HG03095 (cell line): ENCODE measurements around the gene CDK2.
"Not testable (repeated sequence)": the region's sequence is repeated elsewhere in the genome, so short reads cannot be mapped to it uniquely, and the experiment has no call there.

Experiments used
- ATAC-seq: cut with Tn5 transposase; IDR thresholded peaks from one replicate; pipeline ENCODE4 v1.9.1; 2021; ENCODE audit warnings: moderate library complexity; ENCODE audit not compliant: unreplicated experiment

The CDK2 gene

DNA sequence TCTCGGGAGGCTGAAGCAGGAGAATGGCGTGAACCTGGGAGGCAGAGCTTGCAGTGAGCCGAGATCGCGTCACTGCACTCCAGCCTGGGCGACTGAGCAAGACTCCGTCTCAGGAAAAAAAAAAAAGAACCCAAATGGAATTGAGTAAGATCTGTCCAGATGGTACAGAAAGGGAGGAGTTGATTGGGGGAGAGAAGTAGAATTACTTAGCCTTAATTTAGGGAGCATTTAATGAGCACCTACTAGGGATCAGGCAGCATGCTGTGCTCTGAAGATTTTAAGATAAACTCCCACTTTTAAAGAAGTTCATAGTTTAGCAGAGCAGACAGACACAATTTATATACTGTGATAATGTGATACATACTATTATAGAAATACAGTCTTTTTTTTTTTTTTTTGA, 11.8 kb downstream of the CDK2 start:
- no peak for ATAC-seq

DNA sequence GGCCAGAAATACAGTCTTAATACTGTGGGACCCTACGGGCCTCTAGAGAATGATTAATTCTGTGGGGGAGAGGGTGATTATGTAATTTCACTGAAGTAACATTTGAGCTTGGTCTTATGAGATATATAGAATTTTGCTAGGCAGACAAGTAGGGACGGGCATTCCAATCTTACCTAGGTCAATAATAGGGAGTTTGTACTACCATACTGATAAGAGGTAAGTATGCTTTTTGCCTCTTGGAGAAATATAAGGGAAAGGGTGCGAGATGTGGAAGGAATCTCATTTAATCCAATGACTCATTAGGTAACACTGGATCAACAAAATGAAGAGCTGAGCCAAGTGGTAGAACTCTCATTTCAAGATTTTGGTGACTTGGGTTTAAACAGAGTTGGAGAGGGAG, 12.4 kb downstream of the CDK2 start:
- ATAC-seq = no peak

DNA sequence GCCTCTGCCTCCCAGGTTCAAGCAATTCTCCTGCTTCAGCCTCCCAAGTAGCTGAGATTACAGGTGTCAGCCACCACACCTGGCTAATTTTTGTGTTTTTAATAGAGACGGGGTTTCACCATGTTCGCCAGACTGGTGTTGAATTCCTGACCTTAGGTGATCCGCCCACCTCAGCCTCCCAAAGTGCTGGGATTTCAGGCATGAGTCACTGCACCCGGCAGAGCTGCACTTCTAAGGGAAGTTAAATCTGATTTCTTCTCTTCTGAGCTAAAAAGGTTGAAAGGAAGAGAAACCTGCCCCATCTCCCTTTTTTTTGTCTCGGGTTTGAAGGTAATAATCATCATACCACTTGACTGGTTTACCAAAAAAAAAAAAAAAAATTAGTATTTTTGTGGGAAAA, 15.3 kb downstream of the CDK2 start:
- not testable (repeated sequence) for ATAC-seq

DNA sequence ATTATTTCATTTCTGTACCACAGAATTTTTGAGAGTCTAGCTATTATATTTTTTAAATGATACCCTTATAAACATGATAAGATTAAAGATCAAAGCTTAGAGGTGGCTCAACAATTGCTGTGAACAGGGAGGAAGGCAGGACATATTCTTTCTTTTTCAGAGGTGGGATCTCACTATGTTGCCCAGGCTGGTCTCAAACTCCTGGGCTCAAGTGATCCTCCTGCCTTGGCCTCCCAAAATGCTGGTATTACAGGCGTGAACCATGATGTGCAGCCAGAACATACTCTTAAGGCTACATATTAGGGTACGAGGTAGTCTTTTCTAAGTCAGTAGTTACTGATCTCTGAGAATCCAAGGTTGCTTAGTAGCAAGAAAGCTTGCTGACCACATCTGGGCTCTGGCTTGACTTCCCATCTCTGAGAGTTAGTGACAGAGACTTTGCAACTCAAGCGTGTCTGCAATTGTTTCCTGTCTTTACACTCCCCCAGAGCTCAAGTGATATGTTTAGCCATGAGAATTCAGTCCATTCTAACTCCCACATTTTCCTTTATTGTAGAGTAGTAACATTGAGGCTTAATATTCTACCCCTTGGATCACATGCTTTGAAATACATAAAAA, 15.8 kb downstream of the CDK2 start:
- ATAC-seq = peak; percentile 79

DNA sequence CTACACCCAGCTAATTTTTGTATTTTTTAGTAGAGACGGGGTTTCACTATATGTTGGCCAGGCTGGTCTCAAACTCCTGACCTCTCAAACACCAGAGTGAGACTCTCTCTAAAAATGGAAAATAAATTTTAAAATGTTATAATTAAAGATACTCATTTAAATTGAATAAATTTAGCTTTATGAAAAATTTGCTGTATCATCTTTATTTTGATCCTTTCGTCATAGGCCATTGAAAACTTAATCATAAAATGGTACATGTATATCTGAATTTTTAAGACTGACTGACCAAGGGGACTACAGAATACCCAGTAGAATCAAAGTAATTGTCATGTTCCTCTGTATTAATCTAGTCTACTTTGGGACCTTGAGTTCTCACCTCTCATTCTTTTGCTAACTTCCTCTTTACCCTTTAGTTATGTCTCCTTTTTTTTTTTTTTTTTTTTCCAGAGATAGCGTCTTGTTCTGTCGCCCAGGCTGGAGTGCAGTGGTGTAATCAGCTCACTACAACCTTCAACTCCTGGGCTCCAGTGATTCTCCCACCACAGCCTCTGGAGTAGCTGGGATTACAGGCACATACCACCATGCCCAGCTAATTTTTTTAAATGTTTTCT, 16.7 kb downstream of the CDK2 start:
- no peak for ATAC-seq

DNA sequence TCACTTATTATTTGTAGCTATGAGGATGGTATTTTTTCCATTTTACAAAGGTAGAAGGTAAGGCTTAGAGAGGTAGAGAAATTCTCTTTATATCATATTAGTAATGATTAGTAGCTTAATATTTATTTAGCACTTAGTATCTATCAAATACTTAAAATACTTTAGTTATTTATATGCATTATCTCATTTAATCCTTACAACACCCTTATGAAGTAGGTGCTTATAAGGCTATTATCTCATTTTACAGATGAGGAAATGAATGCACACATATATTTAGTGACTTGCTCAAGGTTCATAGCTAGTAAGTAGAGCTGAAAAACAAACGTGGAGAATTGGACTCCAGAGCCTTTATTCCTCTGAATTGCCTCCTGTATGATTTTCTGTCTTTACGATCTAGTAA, 18.2 kb downstream of the CDK2 start:
- ATAC-seq = no peak

DNA sequence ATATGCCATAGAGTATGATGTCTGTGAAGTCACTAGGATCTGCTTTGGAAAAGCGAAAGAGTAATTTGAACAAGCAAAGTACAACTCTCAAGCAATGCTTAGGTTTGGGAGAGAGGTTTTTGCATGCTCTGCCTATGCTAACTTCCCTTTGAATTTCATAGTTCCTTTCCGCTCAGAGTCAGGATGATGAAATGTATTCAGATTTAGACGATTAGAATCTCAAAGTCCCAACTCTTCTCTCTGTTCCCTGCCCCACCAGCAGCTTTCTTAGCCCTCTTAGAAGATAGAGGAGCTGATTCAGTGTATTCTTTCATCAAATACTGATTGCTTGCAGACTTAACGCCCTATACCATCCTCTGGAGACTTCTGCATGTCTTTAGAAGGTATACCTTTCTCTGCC, 18.7 kb downstream of the CDK2 start:
- ATAC-seq = no peak

DNA sequence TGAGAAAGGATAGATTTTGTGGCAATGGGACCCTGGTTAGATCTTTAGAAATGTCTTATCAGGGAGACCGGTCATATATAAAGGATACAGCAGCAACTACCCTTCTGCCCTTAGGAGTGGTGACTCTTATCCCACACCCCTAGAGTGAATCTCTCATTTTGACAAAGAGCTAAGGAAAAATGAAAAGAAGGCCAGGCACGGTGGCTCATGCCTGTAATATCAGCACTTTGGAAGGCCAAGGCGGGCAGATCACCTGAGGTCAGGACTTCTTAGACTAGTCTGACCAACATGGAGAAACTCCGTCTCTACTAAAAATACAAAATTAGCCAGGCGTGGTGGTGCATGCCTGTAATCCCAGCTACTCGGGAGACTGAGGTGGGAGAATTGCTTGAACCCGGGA, 19.3 kb downstream of the CDK2 start:
- not testable (repeated sequence) for ATAC-seq

DNA sequence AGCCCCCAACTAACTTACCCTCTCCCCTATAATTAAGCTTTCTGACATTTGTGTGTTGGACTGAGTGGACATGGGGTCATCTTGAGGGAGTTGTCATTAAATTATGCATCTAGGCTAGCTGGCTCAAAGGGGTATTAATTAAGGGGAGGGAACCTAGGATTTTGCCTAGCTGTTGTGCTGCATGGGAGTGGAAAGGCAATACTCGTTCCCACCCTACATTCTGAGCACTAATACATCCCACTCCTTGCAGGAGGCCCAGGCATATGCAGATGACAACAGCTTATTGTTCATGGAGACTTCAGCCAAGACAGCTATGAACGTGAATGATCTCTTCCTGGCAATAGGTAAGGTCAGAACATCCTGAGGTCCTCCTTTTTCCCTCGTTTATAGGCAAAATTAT, 24.5 kb downstream of the CDK2 start:
- no peak for ATAC-seq

DNA sequence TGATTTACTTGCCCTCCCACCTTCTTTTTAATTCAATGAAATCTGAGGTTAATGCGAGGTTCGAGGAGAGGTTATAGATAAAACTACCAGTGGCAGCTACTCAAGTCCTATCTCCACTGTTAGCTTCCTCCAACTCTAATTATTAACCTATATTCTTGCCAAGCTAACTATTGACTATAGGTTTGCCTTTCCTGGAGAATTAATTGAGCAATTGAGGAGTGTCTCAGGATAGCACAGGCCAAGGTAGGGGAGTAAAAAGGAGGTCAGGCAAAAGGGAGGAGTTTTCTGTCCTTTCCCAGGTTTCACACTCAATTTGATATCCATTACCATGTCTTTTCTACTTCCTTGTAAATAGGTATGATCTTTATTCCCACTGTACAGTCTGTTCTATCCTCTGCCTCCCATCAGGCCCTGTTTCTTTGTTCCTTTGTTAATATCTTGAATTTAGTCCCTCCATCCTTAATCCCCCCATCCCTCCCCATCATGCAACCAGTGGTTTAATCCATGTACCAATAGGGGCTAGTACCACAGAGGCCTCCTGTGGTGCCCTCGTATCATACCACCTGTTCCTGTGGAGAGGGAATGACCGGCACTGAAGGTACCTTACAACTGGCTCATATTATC, 26.7 kb downstream of the CDK2 start:
- ATAC-seq = no peak

DNA sequence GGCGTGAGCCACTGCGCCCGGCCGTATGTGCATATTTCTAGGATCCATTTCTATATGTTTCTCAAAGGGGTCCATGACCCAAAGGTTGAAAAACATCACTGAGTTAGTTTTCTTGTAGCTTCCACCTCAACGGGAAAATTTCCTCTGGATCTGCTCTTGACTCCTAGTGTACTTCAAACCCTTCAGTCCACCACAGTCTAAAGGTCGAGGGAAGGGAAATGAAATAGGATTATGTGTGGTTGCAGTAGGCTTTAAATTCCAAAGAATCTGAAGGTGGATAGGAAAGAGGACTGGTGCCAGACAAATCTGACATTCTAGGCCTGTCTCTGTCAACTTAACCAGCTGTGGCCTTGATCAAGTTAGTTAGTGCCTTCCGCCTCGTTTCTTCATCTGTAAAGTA, 28.7 kb downstream of the CDK2 start:
- ATAC-seq = no peak

DNA sequence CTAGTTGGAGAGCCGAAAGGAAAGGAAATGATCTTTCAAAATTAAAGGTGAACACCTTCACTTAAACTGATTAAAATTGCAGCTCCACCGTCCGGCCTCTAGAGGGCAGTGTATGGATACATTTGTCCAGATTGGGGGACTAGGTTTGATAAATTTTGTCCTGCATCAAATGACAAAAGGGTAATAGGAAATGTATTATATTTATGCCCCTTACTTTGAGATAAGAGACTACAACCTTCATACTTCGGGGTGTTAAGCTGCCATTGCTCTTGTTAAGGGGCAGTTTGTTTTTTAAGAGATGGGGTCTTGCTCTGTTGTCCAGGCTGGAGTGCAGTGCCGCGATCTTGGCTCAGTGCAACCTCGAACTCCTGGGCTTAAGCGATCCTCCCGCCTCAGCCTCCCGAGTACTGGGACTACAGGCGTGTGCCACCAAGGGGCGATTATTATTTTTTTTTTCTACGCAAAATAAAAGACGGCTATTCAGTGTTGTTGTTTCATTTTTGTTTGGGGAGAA, 29.6 kb downstream of the CDK2 start:
- ATAC-seq = no peak

DNA sequence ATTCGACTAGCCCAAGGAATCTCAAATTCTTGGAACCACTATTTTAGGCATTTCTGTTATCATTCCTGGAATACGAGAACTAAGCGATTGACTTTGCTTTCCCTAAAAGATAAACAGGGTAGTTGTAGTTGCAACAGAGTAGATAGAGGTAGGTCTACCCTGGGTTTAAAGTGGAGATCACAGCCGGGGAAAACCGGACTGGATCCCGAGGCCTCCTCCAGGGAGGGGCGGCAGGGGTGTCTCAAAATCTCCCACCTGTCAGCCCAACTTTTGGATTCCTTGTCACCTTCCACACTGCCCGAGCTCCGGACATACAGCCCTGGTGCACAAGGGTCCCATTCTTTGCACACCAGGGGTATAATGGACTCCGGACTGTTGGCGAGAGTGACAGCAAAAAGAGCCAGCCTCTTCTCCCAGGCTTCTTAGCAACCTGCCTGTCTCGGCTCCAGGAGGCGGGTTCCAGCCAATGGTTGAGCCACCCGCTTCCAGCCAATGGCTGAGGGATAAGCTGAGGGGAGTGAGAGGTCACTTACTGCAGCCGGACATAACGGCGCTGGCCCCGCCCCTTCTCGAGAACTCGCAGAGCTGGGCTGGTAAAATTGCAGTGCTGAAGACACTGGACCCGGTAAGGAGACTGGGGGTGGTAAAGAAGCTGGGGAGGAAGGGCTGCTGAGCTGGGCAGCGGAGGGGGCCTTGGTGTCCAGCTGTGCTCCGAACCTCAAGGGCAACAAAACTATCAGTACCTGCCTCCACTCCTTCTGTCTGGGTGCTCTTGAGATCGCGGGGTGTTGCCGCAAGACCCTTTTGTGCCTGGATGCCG, 30.3 kb downstream of the CDK2 start, which contains the start of gene SUOX:
Gene SUOX, plus strand, starts transcription at position 562 of the 820 bp plus-strand sequence. CDS start 4,946 bp downstream, outside the sequence.
- peak; percentile 99 for ATAC-seq

DNA sequence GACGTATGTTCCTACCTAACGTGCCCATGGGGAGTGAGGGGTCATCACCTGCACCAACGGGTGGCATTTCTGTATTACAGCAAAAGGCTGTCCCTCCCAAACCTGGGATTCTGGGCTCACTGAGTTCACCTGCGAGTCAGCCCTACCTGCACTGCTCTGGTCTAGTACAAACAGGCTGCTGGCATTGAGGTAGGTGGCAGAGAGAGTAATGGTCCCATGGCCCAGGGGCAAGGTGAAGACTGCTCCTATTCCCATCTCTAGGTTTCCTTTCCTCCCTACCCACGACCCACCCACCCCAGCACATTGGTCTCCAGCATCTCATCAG, 30.9 kb downstream of the CDK2 start:
- ATAC-seq = no peak

DNA sequence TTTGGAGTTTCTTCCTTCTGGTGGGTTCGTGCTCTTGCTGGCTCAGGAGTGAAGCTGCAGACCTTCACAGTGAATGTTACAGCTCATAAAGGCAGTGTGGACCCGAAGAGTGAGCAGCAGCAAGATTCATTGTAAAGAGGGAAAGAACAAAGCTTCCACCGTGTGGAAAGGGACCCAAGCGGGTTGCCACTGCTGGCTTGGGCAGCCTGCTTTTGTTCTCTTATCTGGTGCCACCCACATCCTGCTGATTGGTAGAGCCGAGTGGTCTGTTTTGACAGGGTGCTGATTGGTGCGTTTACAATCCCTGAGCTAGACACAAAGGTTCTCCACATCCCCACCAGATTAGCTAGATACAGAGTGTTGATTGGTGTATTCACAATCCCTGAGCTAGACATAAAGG, 32.9 kb downstream of the CDK2 start:
- not testable (repeated sequence) for ATAC-seq

DNA sequence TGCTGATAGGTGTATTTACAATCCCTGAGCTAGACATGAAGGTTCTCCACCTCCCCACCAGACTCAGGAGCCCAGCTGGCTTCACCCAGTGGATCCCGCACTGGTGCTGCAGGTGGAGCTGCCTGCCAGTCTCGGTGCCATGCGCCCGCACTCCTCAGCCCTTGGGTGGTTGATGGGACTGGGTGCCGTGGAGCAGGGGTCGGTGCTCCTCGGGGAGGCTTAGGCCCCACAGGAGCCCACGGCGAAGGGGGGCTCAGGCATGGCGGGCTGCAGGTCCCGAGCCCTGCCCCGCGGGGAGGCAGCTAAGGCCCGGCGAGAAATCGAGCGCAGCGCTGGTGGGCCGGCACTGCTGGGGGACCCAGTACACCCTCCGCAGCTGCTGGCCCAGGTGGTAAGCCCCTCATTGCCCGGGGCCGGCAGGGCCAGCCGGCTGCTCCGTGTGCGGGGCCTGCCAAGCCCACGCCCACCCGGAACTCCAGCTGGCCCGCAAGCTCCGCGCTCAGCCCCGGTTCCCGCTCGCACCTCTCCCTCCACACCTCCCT, 33.4 kb downstream of the CDK2 start:
- not testable (repeated sequence) for ATAC-seq

DNA sequence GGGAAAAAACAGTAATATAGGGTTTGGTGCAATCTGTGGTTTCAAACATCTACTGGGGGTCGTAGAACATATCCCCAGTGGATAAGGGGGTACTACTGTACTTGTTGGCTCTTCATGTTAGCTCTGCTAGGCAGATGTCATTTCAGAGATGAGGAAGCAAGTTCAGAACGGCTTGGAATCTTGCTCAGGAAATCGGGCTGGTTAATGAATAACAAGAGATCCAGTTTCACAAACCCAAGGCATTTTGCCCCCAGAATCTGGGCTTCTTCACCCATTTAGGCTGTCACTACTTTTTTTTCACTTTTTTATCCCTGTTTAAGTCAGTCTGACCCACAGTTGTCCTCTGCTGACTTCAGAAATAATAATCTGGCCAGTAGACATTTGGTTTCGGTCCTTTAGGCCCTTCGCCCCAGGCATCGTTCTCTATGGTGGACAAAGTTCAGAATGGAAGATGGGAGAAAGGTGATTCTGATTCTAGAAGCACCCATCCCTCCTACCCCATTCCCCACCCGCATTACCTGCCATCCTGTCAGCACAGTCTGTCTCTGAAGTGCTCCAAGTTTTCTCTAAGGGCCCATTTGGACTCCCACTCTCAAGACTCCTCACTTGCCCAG, 35.0 kb downstream of the CDK2 start:
- ATAC-seq = no peak

DNA sequence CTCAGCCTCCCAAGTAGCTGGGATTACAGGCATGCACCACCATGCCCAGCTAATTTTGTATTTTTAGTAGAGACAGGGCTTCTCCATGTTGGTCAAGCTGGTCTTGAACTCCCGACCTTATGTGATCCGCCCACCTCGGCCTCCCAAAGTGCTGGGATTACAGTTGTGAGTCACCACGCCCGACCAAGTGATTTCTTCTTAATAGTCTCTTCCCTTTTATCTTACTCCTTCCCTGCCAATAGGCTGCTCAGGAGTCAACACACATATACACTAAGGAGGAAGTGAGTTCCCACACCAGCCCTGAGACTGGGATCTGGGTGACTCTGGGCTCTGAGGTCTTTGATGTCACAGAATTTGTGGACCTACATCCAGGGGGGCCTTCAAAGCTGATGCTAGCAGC, 36.7 kb downstream of the CDK2 start:
- ATAC-seq = not testable (repeated sequence)

DNA sequence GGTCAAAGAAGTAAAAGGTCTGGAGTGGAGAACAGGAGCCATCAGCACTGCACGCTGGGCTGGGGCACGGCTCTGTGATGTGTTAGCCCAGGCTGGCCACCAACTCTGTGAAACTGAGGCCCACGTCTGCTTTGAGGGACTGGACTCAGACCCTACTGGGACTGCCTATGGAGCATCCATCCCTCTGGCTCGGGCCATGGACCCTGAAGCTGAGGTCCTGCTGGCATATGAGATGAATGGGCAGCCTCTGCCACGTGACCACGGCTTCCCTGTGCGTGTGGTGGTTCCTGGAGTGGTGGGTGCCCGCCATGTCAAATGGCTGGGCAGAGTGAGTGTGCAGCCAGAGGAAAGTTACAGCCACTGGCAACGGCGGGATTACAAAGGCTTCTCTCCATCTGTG, 37.6 kb downstream of the CDK2 start:
- ATAC-seq = no peak

DNA sequence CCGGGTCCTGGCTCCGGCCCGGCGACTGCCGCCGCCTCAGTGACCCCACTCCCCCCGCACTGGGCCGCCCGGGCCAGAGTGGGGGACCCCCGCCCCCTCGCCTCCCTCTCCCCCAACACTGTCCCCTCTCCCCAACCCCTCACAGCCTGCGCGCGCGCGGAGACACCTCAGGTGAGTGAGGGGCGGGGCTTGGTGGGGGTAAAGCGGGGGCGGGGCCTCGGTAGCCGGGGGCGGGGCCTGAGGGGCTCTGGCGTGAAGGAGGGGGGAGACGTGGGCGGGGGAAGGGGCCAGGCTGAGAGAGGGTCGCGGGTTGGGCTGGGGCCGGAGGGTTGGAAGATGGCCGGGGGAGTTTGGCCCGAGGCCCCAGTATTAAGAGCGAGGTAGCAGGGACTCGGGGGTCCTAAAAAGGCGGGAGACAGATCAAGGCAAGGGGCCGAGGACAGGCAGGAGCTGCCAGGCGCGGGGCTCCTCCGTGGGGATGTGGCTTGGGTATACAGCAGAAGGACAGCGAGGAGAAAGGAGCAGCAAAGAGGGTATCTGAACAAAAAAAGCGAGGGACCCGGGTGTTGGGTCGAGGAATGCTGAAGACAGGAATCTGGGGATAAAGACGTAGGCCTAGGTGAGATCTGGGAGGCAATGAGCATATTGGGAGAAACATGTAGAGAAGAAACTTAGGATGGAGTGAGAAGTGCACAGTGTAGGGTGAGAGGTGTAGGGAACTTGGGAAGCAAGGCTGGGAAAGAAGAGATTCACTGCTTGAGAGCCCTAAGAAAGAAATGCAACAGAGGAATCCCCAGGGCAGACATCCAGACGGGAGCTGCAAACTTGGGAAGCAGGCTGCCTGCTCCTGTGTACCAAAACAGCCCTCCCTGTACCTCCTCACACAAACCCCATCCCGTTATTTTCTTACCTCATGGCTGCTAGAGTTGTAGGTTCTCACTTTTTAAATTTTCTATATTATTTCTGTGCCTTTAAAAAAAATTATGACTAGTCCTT, 41.2 kb downstream of the CDK2 start:
- no peak for ATAC-seq
